Ectodermal cell (in vitro differentiated cells): ENCODE data around the gene SLC35C1.

Experiments
- H3K27ac ChIP-seq: 2 replicates; pipeline ENCODE4 v1.7.0; 2013; ENCODE audit warnings: mild to moderate bottlenecking, low read depth, low read length; ENCODE audit not compliant: insufficient read depth, poor library complexity, severe bottlenecking
- H3K27me3 ChIP-seq: 2 replicates; pipeline ENCODE4 v1.7.0; 2013; ENCODE audit warnings: mild to moderate bottlenecking, low read length; ENCODE audit not compliant: insufficient read depth, control insufficient read depth, poor library complexity, severe bottlenecking
- H3K36me3 ChIP-seq: one replicate; pipeline ENCODE4 v1.7.0; 2013; ENCODE audit warnings: low read length; ENCODE audit not compliant: control insufficient read depth, insufficient read depth
- H3K4me1 ChIP-seq: one replicate; pipeline ENCODE4 v1.7.0; 2013; ENCODE audit warnings: low read length; ENCODE audit not compliant: control insufficient read depth, insufficient read depth
- H3K4me3 ChIP-seq: 2 replicates; pipeline ENCODE4 v1.7.0; 2013; ENCODE audit warnings: low read depth, low read length, control low read depth; ENCODE audit not compliant: insufficient read depth
- H3K9me3 ChIP-seq: 2 replicates; pipeline ENCODE4 v1.7.0; 2013; ENCODE audit warnings: mild to moderate bottlenecking, low read length, moderate library complexity; ENCODE audit not compliant: control insufficient read depth
- WGBS, 2 experiments: methylation state at CpG; one replicate each; pipeline ENCODE4 v1.1.7; 2013; ENCODE audit warnings: missing lambda C conversion rate in 2 of 2; 5-methylcytosine and 5-hydroxymethylcytosine counted together

SLC35C1 gene

GRCh38 chr11:45771193-45771565 is 33.8 kb upstream of the SLC35C1 start:
- Histone ChIP-seq H3K4me3 (peak overlapping the region; percentile 39), H3K9me3 (no peaks in the 10 kb centered on the region), H3K27me3 (peaks cover 8% of the 10 kb centered on the region), H3K4me1 (no peaks in the 10 kb centered on the region), H3K36me3 (no peaks in the 10 kb centered on the region), H3K27ac (no peak overlapping the region)
- 12 to 14% methylated on average over 18 of the region's 18 CpGs for WGBS, 2 experiments

- no peaks in the 10 kb centered on the region for H3K4me1 ChIP-seq
- 6% methylated on average over 30 to 31 of the region's 31 CpGs for WGBS, 2 experiments
- H3K27ac ChIP-seq = no peak overlapping the region
- peak overlapping the region; percentile 39 for H3K4me3 ChIP-seq
- no peaks in the 10 kb centered on the region for H3K9me3 ChIP-seq
- peaks cover 8% of the 10 kb centered on the region for H3K27me3 ChIP-seq
- no peaks in the 10 kb centered on the region for H3K36me3 ChIP-seq
Observed at GRCh38 chr11:45771566-45772448, 33.1 kb upstream of the SLC35C1 start.

GRCh38 chr11:45772449-45772774 is 32.5 kb upstream of the SLC35C1 start:
- no peak overlapping the region for H3K27ac ChIP-seq
- WGBS, 2 experiments = 62 to 65% methylated on average over 5 of the region's 5 CpGs
- H3K4me3 ChIP-seq = no peak overlapping the region
- H3K36me3 ChIP-seq = no peaks in the 10 kb centered on the region
- no peaks in the 10 kb centered on the region for H3K4me1 ChIP-seq
- no peaks in the 10 kb centered on the region for H3K9me3 ChIP-seq
- H3K27me3 ChIP-seq = peaks cover 8% of the 10 kb centered on the region

GRCh38 chr11:45772986-45773785 is 31.8 kb upstream of the SLC35C1 start:
- no peak overlapping the region for H3K27ac ChIP-seq
- no peaks in the 10 kb centered on the region for H3K9me3 ChIP-seq
- WGBS, 2 experiments = 89 to 91% methylated on average over 10 of the region's 11 CpGs
- H3K27me3 ChIP-seq = peaks cover 8% of the 10 kb centered on the region
- no peak overlapping the region for H3K4me3 ChIP-seq
- H3K4me1 ChIP-seq = no peaks in the 10 kb centered on the region
- H3K36me3 ChIP-seq = no peaks in the 10 kb centered on the region

GRCh38 chr11:45773786-45774655 is 30.9 kb upstream of the SLC35C1 start:
- H3K27me3 ChIP-seq = peaks cover 8% of the 10 kb centered on the region
- WGBS, 2 experiments = 92 to 93% methylated on average over 12 of the region's 12 CpGs
- H3K4me1 ChIP-seq = no peaks in the 10 kb centered on the region
- H3K4me3 ChIP-seq = no peak overlapping the region
- no peak overlapping the region for H3K27ac ChIP-seq
- H3K36me3 ChIP-seq = no peaks in the 10 kb centered on the region
- no peaks in the 10 kb centered on the region for H3K9me3 ChIP-seq

- Histone ChIP-seq H3K4me3 (no peak overlapping the region), H3K36me3 (no peaks in the 10 kb centered on the region), H3K9me3 (no peaks in the 10 kb centered on the region), H3K27ac (no peak overlapping the region), H3K4me1 (no peaks in the 10 kb centered on the region), H3K27me3 (peaks cover 8% of the 10 kb centered on the region)
- WGBS, 2 experiments = 91 to 93% methylated on average over 4 of the region's 4 CpGs
Observed at GRCh38 chr11:45774786-45775185, 30.2 kb upstream of the SLC35C1 start.

GRCh38 chr11:45777127-45777969 is 27.6 kb upstream of the SLC35C1 start:
- Histone ChIP-seq H3K27ac (no peak overlapping the region), H3K9me3 (no peaks in the 10 kb centered on the region), H3K4me1 (no peaks in the 10 kb centered on the region), H3K36me3 (no peaks in the 10 kb centered on the region), H3K27me3 (no peaks in the 10 kb centered on the region), H3K4me3 (no peak overlapping the region)
- WGBS, 2 experiments = 92 to 93% methylated on average over 9 of the region's 9 CpGs

GRCh38 chr11:45778341-45778740 is 26.6 kb upstream of the SLC35C1 start:
- H3K9me3 ChIP-seq = no peaks in the 10 kb centered on the region
- no peak overlapping the region for H3K4me3 ChIP-seq
- WGBS, 2 experiments = 93 to 95% methylated on average over 6 of the region's 6 CpGs
- H3K27ac ChIP-seq = no peak overlapping the region
- H3K27me3 ChIP-seq = no peaks in the 10 kb centered on the region
- H3K36me3 ChIP-seq = no peaks in the 10 kb centered on the region
- H3K4me1 ChIP-seq = no peaks in the 10 kb centered on the region

- Histone ChIP-seq H3K36me3 (no peaks in the 10 kb centered on the region), H3K4me3 (no peak overlapping the region), H3K27me3 (no peaks in the 10 kb centered on the region), H3K27ac (no peak overlapping the region), H3K4me1 (no peaks in the 10 kb centered on the region), H3K9me3 (no peaks in the 10 kb centered on the region)
- WGBS, 2 experiments = 91 to 92% methylated on average over 5 of the region's 5 CpGs
Observed at GRCh38 chr11:45779602-45780001, 25.3 kb upstream of the SLC35C1 start.
